HG03469 (cell line): Measurements from ENCODE around the gene VPS26A.

ENCODE experiments used
- ATAC-seq: cut with Tn5 transposase; IDR thresholded peaks from one replicate; pipeline ENCODE4 v1.9.1; 2021; ENCODE audit warnings: mild to moderate bottlenecking, moderate library complexity, moderate number of reproducible peaks; ENCODE audit not compliant: unreplicated experiment

The VPS26A gene

GRCh38 chr10:69123747-69124562 lies at the start of gene VPS26A:
Gene VPS26A, plus strand, starts transcription at chr10:69124178. Its CDS starts 100 bp downstream, at chr10:69124278.
- peak; percentile 63 for ATAC-seq

GRCh38 chr10:69074532-69074931 lies 49.4 kb upstream of the VPS26A start:
- no peak for ATAC-seq

- no peak for ATAC-seq
Observed at GRCh38 chr10:69075431-69075830, 48.5 kb upstream of the VPS26A start.

- no peak for ATAC-seq
Observed at GRCh38 chr10:69078311-69078710, 45.7 kb upstream of the VPS26A start.

- ATAC-seq, result no peak
Observed at GRCh38 chr10:69080226-69080625, 43.8 kb upstream of the VPS26A start.

- no peak for ATAC-seq
Observed at GRCh38 chr10:69086001-69086509, 37.9 kb upstream of the VPS26A start.

GRCh38 chr10:69087590-69088470 lies 36.1 kb upstream of the VPS26A start, which contains the start of gene SRGN:
Gene SRGN, plus strand, starts transcription at chr10:69088103. Its CDS starts 55 bp downstream, at chr10:69088158.
- ATAC-seq, result peak; percentile 40

- ATAC-seq, result no peak
Observed at GRCh38 chr10:69088471-69088769, 35.6 kb upstream of the VPS26A start.

- ATAC-seq, result no peak
Observed at GRCh38 chr10:69088801-69089501, 35.0 kb upstream of the VPS26A start.

- ATAC-seq, result no peak
Observed at GRCh38 chr10:69089638-69090599, 34.1 kb upstream of the VPS26A start.

- no peak for ATAC-seq
Observed at GRCh38 chr10:69090685-69091084, 33.3 kb upstream of the VPS26A start.

- no peak for ATAC-seq
Observed at GRCh38 chr10:69091143-69091651, 32.8 kb upstream of the VPS26A start.

- no peak for ATAC-seq
Observed at GRCh38 chr10:69092959-69093850, 30.8 kb upstream of the VPS26A start.

- no peak for ATAC-seq
Observed at GRCh38 chr10:69093933-69094332, 30.0 kb upstream of the VPS26A start.

- ATAC-seq, result peak; percentile 46
Observed at GRCh38 chr10:69096045-69096444, 27.9 kb upstream of the VPS26A start.

- no peak for ATAC-seq
Observed at GRCh38 chr10:69097729-69098128, 26.2 kb upstream of the VPS26A start.

GRCh38 chr10:69100136-69100872 lies 23.7 kb upstream of the VPS26A start:
- no peak for ATAC-seq
